ENCODE results near the gene NMRAL1.

NMRAL1 gene

DNA sequence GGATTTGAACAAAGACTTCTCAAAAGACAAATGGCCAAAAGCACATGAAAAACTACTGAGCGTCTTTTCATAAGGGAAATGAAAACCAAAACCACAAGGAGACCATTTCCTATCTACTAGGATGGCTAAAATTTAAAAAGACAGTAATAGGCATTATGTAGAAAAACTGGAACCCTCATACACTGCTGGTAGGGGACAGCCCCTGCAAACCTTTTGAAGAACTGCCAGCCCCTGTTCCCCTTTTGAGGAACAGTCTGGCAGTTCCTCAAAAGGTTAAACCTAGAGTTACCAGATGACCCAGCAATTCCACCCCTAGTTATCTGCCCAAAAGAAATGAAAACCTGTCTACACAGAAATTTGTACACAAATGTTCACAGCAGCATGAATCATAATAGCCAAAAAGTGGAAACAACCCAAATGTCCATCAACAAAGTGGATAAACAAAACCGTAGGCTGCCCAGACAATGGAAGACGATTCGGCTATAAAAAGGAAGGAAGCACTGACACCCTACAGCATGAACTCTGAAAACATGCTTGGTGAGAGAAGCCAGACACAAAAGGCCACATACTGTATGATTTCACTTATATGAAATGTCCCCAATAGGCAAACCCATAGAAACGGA, 41.3 kb upstream of the NMRAL1 start:
- no peak for DNase-seq (ENCODE audit: low spot score)
- no peak for TF ChIP-seq CTCF (IDR thresholded peaks at IDR 0.05; ENCODE audit: borderline replicate concordance, control extremely low read depth, extremely low read depth, insufficient read depth, missing control alignments)
- in situ Hi-C loops (cut with MboI; ENCODE audit: low sequenced_read_pairs, unreplicated experiment) = no loop called here

DNA sequence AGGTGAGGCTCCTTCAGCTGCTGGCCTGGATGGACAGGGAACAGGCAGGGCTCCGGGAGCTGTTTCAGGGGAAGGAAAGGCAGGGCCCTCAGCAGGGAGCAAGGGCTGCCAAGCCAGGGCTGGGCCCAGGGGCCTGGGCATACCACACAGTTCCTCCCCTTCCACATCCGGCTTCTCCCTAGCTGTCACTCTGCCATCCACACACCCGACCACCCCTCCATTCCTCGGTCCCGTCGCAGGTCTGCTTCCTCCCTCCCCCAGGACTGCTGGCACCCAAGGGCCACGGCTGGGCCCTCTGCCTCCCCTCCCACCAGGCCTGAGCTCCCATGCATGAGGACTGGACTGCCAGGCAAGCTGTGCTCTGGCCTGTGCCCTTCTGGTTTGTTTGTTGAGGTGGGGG, 40.2 kb upstream of the NMRAL1 start:
- no peak for DNase-seq (ENCODE audit: low spot score)
- in situ Hi-C loops (cut with MboI; ENCODE audit: low sequenced_read_pairs, unreplicated experiment) = no loop called here
- no peak for TF ChIP-seq CTCF (IDR thresholded peaks at IDR 0.05; ENCODE audit: borderline replicate concordance, control extremely low read depth, extremely low read depth, insufficient read depth, missing control alignments)

DNA sequence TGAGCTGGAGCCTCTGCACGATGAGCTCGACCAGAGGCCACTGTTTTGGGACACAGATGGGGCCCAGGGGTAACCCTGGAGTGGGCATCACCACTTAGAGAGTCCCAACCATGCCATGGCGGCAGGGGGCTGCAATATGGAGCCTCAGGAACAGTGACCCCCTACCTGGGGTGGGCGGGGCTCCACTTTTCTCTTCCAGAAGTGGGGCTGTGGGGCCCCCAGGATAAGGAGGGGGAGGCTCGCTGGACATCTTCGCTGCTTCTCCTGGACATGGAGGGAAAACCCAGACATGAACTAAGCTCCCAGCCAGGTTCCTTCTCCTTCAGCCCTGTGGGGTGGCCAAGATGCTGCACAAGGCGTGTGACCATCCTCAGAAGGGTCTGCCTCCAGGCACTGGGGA, 39.5 kb upstream of the NMRAL1 start:
- no peak for TF ChIP-seq CTCF (IDR thresholded peaks at IDR 0.05; ENCODE audit: borderline replicate concordance, control extremely low read depth, extremely low read depth, insufficient read depth, missing control alignments)
- DNase-seq (ENCODE audit: low spot score) = no peak
- in situ Hi-C loops (cut with MboI; ENCODE audit: low sequenced_read_pairs, unreplicated experiment) = no loop called here

DNA sequence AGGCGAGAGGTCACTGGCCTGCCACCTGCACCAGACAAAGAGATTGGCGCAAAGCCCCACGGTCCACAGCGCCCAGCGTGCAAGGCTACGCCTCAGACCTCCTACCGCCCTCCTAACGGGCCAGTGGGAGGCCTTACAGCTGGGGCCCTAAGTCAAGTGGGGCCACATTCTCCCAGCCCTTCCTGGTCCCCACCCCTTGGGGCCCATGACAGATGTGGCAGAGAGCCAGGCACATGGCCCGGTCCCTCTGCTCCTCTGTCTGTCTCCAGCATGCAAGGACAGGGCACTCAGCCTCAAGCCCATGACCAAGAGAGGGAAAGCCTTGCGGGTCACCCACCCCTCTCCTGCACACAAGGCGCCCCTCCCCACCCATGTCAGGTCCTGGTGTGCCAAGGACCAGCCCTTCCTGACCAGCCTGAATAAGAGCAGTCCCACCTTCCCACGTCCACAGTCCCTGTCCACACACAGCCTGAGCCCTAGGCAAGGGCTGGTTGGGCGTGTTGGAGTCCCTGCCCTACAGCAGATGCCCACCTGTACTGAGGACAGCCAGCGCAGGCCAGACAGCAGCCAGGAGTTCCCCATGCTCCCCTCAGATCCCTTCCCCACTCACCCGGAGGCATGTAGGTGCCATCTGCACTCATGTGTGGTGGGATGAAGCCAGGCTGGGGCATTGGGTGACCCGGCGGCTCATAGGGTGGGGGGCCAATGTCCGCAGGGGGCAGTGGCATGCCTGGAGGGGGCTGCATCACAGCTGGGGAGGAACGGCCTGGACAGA, 38.8 kb upstream of the NMRAL1 start:
- no peak for TF ChIP-seq CTCF (IDR thresholded peaks at IDR 0.05; ENCODE audit: borderline replicate concordance, control extremely low read depth, extremely low read depth, insufficient read depth, missing control alignments)
- in situ Hi-C loops (cut with MboI; ENCODE audit: low sequenced_read_pairs, unreplicated experiment) = no loop called here
- DNase-seq (ENCODE audit: low spot score) = no peak

- TF ChIP-seq CTCF (IDR thresholded peaks at IDR 0.05; ENCODE audit: borderline replicate concordance, control extremely low read depth, extremely low read depth, insufficient read depth, missing control alignments) = no peak
- in situ Hi-C loops (cut with MboI; ENCODE audit: low sequenced_read_pairs, unreplicated experiment) = no loop called here
- no peak for DNase-seq (ENCODE audit: low spot score)
Observed at GRCh38 chr16:4512473-4512872, 38.0 kb upstream of the NMRAL1 start.

DNA sequence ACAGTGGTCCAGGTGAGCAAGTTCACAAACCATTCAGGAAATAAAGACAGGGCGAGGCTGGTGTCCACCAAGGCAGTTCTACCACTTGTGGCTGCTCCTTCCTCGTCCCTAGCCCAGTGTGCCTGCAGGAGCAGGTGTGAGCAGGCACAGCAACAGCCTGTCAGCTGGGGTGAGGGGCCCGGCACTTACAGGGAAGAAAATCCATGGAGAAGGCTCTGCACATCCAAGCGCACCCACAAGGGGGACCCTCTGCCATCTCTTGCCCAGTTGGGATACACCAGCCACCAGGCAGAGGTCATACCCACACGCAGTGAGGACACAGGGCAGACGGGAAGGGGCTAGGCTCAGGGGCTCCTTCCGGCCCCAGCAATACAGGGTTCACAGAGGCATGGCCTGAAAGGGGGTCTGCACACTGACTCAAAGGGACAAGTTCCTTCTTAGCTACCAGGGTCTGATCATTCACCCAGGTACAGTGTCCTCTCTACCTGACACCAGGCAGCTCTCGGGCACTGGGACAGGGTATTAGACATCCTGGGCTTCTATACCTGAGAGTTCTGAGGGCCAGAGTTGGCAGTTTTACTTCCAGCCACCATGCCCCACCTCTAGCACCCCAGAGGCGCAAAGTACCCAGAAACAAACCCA, 37.1 kb upstream of the NMRAL1 start:
- no peak for DNase-seq (ENCODE audit: low spot score)
- no peak for TF ChIP-seq CTCF (IDR thresholded peaks at IDR 0.05; ENCODE audit: borderline replicate concordance, control extremely low read depth, extremely low read depth, insufficient read depth, missing control alignments)
- in situ Hi-C loops (cut with MboI; ENCODE audit: low sequenced_read_pairs, unreplicated experiment) = no loop called here

Measured in GM13976 (cell line).